Cardiac septum (tissue), 1 donor: ENCODE data around the gene APBA2. TPM values are rescaled to one million over a fixed set of nuclear protein-coding genes. Genes with fewer than 3 reads are reported as not detected.

Experiments
- DNase-seq: peaks from one replicate; pipeline ENCODE4 v3.0.0-alpha.2; 2020; ENCODE audit warnings: low spot score
- intact Hi-C: fragments of 100-400 bp; cut with DNase I; formaldehyde crosslinking; loops from one replicate; pipeline ENCODE4 v1.14.0; 2022
- total RNA-seq: library from RNA; stranded (reverse); fragmentation: NEBNext Ultra II Directional; extraction: Animal tissue kit (Norgen Biotek cat#: 25700); gene quantifications from one replicate; pipeline ENCODE4 v1.2.1, GENCODE V29; 2021
- donor health status: DM: no; HTN: no; CAD: no.

APBA2 gene
- total RNA-seq, 1 donor from 2014 or later = 0.57 TPM

GRCh38 chr15:28989896-28990295, 104.1 kb downstream of the APBA2 start:
- DNase-seq = no peak
- intact Hi-C loops = no loop called here

GRCh38 chr15:28990390-28990789, 104.6 kb downstream of the APBA2 start:
- intact Hi-C loops = no loop called here
- DNase-seq = no peak

- intact Hi-C loops = no loop called here
- DNase-seq = no peak
Observed at GRCh38 chr15:28991236-28992171, 105.7 kb downstream of the APBA2 start.

- no peak for DNase-seq
- intact Hi-C loops = no loop called here
Observed at GRCh38 chr15:28992336-28992864, 106.6 kb downstream of the APBA2 start.

GRCh38 chr15:28993051-28993719, 107.4 kb downstream of the APBA2 start:
- no peak for DNase-seq
- intact Hi-C loops = loop anchor here (1.0 kb wide), 1 partner anchor 16 kb away; no protein-coding TSS in a partner anchor

- intact Hi-C loops = loop anchor here (1.0 kb wide), 1 partner anchor 16 kb away; no protein-coding TSS in a partner anchor
Observed at GRCh38 chr15:28993720-28994053, 107.9 kb downstream of the APBA2 start.

GRCh38 chr15:28994142-28994830, 108.5 kb downstream of the APBA2 start:
- intact Hi-C loops = no loop called here
- no peak for DNase-seq

More at GRCh38 chr15:28993720-28994053, 107.9 kb downstream of the APBA2 start:
- DNase-seq = no peak

GRCh38 chr15:28994831-28995596, 109.2 kb downstream of the APBA2 start:
- intact Hi-C loops = no loop called here
- DNase-seq = no peak

GRCh38 chr15:28995705-28996104, 109.9 kb downstream of the APBA2 start:
- intact Hi-C loops = no loop called here

GRCh38 chr15:28996289-28996688, 110.5 kb downstream of the APBA2 start:
- intact Hi-C loops = no loop called here
- DNase-seq = no peak

More at GRCh38 chr15:28995705-28996104, 109.9 kb downstream of the APBA2 start:
- DNase-seq = no peak

GRCh38 chr15:28996953-28997352, 111.2 kb downstream of the APBA2 start:
- intact Hi-C loops = no loop called here
- DNase-seq = no peak

GRCh38 chr15:28997791-28998190, 112.0 kb downstream of the APBA2 start:
- intact Hi-C loops = no loop called here
- no peak for DNase-seq

- intact Hi-C loops = no loop called here
- no peak for DNase-seq
Observed at GRCh38 chr15:28998511-28998910, 112.7 kb downstream of the APBA2 start.

- no peak for DNase-seq
- intact Hi-C loops = no loop called here
Observed at GRCh38 chr15:29003191-29003839, 117.5 kb downstream of the APBA2 start.

- no peak for DNase-seq
- intact Hi-C loops = no loop called here
Observed at GRCh38 chr15:29003840-29004233, 118.1 kb downstream of the APBA2 start.

GRCh38 chr15:29005931-29006330, 120.2 kb downstream of the APBA2 start:
- no peak for DNase-seq
- intact Hi-C loops = no loop called here

- no peak for DNase-seq
- intact Hi-C loops = no loop called here
Observed at GRCh38 chr15:29008846-29009245, 123.1 kb downstream of the APBA2 start.

- intact Hi-C loops = no loop called here
- DNase-seq = no peak
Observed at GRCh38 chr15:29012097-29012496, 126.3 kb downstream of the APBA2 start.

GRCh38 chr15:29014493-29014892, 128.7 kb downstream of the APBA2 start:
- no peak for DNase-seq
- intact Hi-C loops = no loop called here
